Smooth muscle cell (in vitro differentiated cells): ENCODE measurements around the gene DRAP1. TPM values are rescaled to one million over a fixed set of nuclear protein-coding genes. Genes with fewer than 3 reads are reported as not detected.

Source experiments
- DNase-seq: peaks from one replicate; lab custom pipeline; 2025; ENCODE audit not compliant: unreplicated experiment; lab: John Stamatoyannopoulos, UW
- H2AFZ ChIP-seq: fragments of 200-600 bp; sonication (generic); 2 replicates; pipeline ENCODE4 v1.6.0; 2016; ENCODE audit warnings: antibody characterized with exemption, low read depth, mild to moderate bottlenecking
- H3F3A ChIP-seq: fragments of 200-600 bp; sonication (generic); 2 replicates; pipeline ENCODE4 v1.6.0; 2017; ENCODE audit warnings: antibody characterized with exemption, low read depth
- H3K27ac ChIP-seq: fragments of 200-600 bp; sonication (generic); 2 replicates; pipeline ENCODE4 v1.5.1; 2016; ENCODE audit warnings: low read depth, mild to moderate bottlenecking
- H3K27me3 ChIP-seq: fragments of 200-600 bp; sonication (generic); 2 replicates; pipeline ENCODE4 v1.6.1; 2016; ENCODE audit warnings: low read depth, mild to moderate bottlenecking
- H3K36me3 ChIP-seq: fragments of 200-600 bp; sonication (generic); 2 replicates; pipeline ENCODE4 v1.5.1; 2016; ENCODE audit warnings: low read depth
- H3K4me1 ChIP-seq: fragments of 200-600 bp; sonication (generic); 2 replicates; pipeline ENCODE4 v1.5.1; 2016; ENCODE audit warnings: low read depth
- H3K4me2 ChIP-seq: fragments of 200-600 bp; sonication (generic); 2 replicates; pipeline ENCODE4 v1.6.0; 2016; ENCODE audit warnings: mild to moderate bottlenecking
- H3K4me3 ChIP-seq: fragments of 200-600 bp; sonication (generic); 2 replicates; pipeline ENCODE4 v1.5.1; 2016; ENCODE audit warnings: mild to moderate bottlenecking
- H3K79me2 ChIP-seq: fragments of 200-600 bp; sonication (generic); 2 replicates; pipeline ENCODE4 v1.6.0; 2016; ENCODE audit warnings: low read depth, mild to moderate bottlenecking
- H3K9ac ChIP-seq: fragments of 200-600 bp; sonication (generic); 2 replicates; pipeline ENCODE4 v1.6.0; 2016; ENCODE audit warnings: low read depth
- H3K9me3 ChIP-seq: fragments of 200-600 bp; sonication (generic); replicated peaks from 2 replicates; pipeline ENCODE4 v1.5.1; 2016; ENCODE audit warnings: low read depth
- H4K20me1 ChIP-seq: fragments of 200-600 bp; sonication (generic); 2 replicates; pipeline ENCODE4 v1.6.0; 2016; ENCODE audit warnings: low read depth
- CTCF ChIP-seq: fragments of 200-600 bp; sonication (generic); IDR thresholded peaks from 2 replicates; pipeline ENCODE4 v1.5.1; 2017; ENCODE audit warnings: borderline replicate concordance, mild to moderate bottlenecking, antibody characterized with exemption; ENCODE audit not compliant: insufficient read depth, poor library complexity, severe bottlenecking
- WGBS: methylation state at CpG from one replicate; pipeline ENCODE4 v1.1.7; 2016; ENCODE audit warnings: low lambda C conversion rate; 5-methylcytosine and 5-hydroxymethylcytosine counted together
- polyA plus RNA-seq: library from polyadenylated mRNA; unstranded; fragments of >200 nt; fragmentation: Nextera tagmentation; extraction: Ambion mirVana; gene quantifications from 2 replicates; pipeline ENCODE4 v1.2.1, GENCODE V29; 2016
- total RNA-seq: library from RNA; depleted of rRNA; stranded (reverse); fragments of >200 nt; gene quantifications from 2 replicates; pipeline ENCODE4 v1.2.3, GENCODE V29; 2014

DRAP1 gene
- total and polyA plus RNA-seq, 2 experiments from 2014 or later = 79.3 to 278 TPM

GRCh38 chr11:65903068-65903481 is 16.2 kb upstream of the DRAP1 start:
- 3% methylated on average over 5 of the region's 5 CpGs for WGBS
- Histone ChIP-seq H3K4me3 (no peak overlapping the region), H3K27me3 (no peaks in the 10 kb centered on the region), H3F3A (peaks cover 26% of the 10 kb centered on the region), H3K4me1 (peaks cover 25% of the 10 kb centered on the region), H4K20me1 (peaks cover 11% of the 10 kb centered on the region), H2AFZ (no peak overlapping the region), H3K27ac (peak overlapping the region; percentile 82), H3K4me2 (peak overlapping the region; percentile 62), H3K36me3 (no peaks in the 10 kb centered on the region), H3K79me2 (peaks cover 15% of the 10 kb centered on the region), H3K9me3 (no peaks in the 10 kb centered on the region), H3K9ac (peak overlapping the region; percentile 72)
- TF ChIP-seq CTCF = no peak
- DNase-seq = peak; percentile 33

- H3K4me1 ChIP-seq = peaks cover 25% of the 10 kb centered on the region
- peaks cover 9% of the 10 kb centered on the region for H3K79me2 ChIP-seq
- H3K4me2 ChIP-seq = peak overlapping the region; percentile 62
- H4K20me1 ChIP-seq = peaks cover 5% of the 10 kb centered on the region
- no peaks in the 10 kb centered on the region for H3K27me3 ChIP-seq
- H3K4me3 ChIP-seq = no peak overlapping the region
- peaks cover 26% of the 10 kb centered on the region for H3F3A ChIP-seq
- no peaks in the 10 kb centered on the region for H3K9me3 ChIP-seq
- no peak for DNase-seq
- H3K36me3 ChIP-seq = no peaks in the 10 kb centered on the region
- H3K27ac ChIP-seq = peak overlapping the region; percentile 82
- no peak for TF ChIP-seq CTCF
- H2AFZ ChIP-seq = no peak overlapping the region
- WGBS = 80% methylated on average over 8 of the region's 8 CpGs
- H3K9ac ChIP-seq = peak overlapping the region; percentile 56
Measured at GRCh38 chr11:65903715-65904114, 15.5 kb upstream of the DRAP1 start.

- no peaks in the 10 kb centered on the region for H3K9me3 ChIP-seq
- no peak overlapping the region for H3K4me2 ChIP-seq
- no peak overlapping the region for H2AFZ ChIP-seq
- H3K27ac ChIP-seq = no peak overlapping the region
- no peak overlapping the region for H3K9ac ChIP-seq
- TF ChIP-seq CTCF = no peak
- no peak for DNase-seq
- H3K4me3 ChIP-seq = no peak overlapping the region
- no peaks in the 10 kb centered on the region for H3K36me3 ChIP-seq
- H3K79me2 ChIP-seq = no peaks in the 10 kb centered on the region
- no peaks in the 10 kb centered on the region for H4K20me1 ChIP-seq
- 43% methylated on average over 5 of the region's 5 CpGs for WGBS
- H3K4me1 ChIP-seq = peaks cover 17% of the 10 kb centered on the region
- no peaks in the 10 kb centered on the region for H3K27me3 ChIP-seq
- H3F3A ChIP-seq = peaks cover 8% of the 10 kb centered on the region
Measured at GRCh38 chr11:65906602-65907001, 12.6 kb upstream of the DRAP1 start.

GRCh38 chr11:65907878-65908277 is 11.3 kb upstream of the DRAP1 start:
- DNase-seq = no peak
- Histone ChIP-seq H3K27me3 (no peaks in the 10 kb centered on the region), H3F3A (no peaks in the 10 kb centered on the region), H3K79me2 (no peaks in the 10 kb centered on the region), H3K9ac (no peak overlapping the region), H3K4me2 (no peak overlapping the region), H3K27ac (no peak overlapping the region), H4K20me1 (no peaks in the 10 kb centered on the region), H3K4me3 (no peak overlapping the region), H3K4me1 (peaks cover 7% of the 10 kb centered on the region), H3K9me3 (no peaks in the 10 kb centered on the region), H3K36me3 (no peaks in the 10 kb centered on the region), H2AFZ (no peak overlapping the region)
- TF ChIP-seq CTCF = no peak
- 77% methylated on average over 6 of the region's 6 CpGs for WGBS
